ENCODE measurements around the gene RNF113B. TPM values are rescaled to one million over a fixed set of nuclear protein-coding genes. Genes with fewer than 3 reads are reported as not detected.

Gene RNF113B
- not detected for polyA plus RNA-seq (ENCODE audit: insufficient read length in 12 of 12)
- long read RNA-seq, donor 1, result 0 reads
- long read RNA-seq, donor 2, result 0 reads
- long read RNA-seq, donor 3, result 0 reads
- long read RNA-seq, donor 4, result 0 reads
- long read RNA-seq, donor 5, result 0 reads
- long read RNA-seq, donor 6, result 0 reads
- long read RNA-seq, donor 7, result 0 reads
- long read RNA-seq, donor 8, result 0 reads
- long read RNA-seq, donor 9, result 0 reads
- long read RNA-seq, donor 10, result 0 reads
- long read RNA-seq, donor 11, result 0 reads

DNA sequence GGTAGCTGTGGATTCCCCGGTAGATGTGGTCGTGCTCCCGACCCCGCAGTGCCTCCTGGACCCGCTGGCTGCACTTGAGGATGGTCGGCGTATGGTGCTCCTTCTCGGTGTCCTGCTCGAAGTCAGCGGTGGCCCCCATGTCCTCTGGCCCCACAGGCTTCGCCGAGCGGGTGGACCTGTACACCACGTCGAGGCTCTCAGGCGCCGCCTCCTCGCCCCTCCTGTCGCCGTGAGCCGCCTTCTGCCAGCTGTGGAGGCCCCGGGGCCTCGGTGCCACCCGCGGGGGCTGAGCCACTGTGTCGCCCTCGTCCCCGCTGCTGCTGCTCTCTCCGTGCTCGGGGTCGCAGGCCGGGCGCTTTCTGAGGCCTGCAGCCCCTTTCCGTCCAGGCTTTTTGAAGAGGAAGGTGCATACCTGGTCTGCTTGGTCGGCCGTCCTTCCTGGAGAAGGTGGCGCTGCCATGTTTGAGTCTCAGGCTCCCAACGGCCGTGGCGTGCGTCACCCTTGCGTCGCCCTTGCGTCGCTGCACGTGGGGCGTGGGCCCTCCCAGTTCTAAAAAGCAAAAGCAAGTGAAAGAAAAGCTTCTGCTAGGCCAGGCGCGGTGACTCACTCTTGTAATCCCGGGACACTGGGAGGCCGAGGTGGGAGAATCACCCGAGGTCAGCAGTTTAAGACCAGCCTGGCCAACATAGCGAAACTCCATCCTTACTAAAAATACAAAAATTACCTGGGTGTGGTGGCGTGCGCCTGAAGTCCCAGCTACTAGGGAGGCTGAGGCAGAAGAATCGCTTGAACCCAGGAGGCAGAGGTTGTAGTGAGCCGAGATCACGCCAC, at the start of gene RNF113B:
Gene RNF113B, minus strand, starts transcription at position 493 of the 832 bp plus-strand sequence. Its CDS starts 33 bp downstream, at position 460.
- no peak for DNase-seq

DNA sequence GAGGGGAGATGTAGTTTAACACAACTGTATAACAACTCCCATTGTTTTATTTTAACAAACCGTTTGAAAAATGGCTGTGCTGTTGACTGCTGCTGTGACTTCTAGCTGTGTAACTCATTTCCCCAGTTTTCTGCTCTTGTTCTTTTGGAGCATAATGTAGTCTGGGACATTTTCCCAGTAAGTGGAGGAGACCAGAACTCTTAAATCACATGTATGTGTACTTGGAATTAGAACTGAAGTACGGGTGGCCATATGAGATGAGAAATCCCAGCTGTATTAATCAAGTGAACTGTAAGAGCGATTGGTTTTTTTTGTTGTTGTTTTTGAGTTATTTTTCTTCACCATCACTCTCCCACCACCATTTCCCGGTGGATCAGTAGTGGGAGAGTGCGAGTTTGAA, 49.4 kb upstream of the RNF113B start:
- peak; percentile 59 for DNase-seq

DNA sequence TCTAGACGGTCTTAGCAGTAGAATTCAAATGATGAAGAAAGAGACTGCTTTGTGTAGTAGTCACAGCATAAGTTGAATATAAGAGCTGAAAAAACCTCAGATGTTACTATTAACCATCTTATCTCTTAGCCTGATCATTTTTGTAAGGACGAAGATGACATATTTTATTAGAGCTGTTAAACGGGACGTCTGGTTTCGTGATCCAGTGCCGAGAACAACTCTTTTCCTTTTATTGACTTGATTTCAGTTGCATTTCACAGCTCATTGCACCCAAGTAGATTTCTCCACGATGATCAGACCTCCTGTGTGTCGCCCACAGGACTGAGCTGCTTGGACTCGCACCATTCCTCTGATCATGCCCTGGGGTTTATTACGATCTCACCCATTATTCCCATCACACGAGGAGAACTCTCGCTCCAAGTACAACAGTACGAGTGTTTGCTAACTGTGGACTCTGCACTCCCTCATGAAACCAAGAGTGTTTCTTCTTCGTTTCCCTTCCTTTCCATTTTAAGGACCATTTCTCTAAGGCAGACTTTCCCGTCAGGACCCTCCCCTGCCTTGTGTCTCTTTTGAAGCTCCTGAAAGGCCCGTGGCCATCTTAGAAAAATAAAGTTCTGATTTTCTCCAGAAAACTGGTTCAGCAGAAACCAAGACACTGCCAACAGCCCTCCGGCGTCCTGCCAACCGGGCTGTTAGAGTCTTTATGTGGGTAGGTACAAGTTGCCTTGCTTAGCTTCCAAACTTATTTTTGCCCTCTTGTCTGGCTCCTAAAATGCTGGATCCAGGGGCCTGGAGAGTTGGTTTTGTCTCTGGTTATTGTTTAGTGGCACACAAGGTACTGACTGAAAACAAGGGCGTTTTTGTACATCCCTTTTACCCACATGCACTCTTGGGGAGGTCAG, 48.2 kb upstream of the RNF113B start:
- DNase-seq, result no peak

DNA sequence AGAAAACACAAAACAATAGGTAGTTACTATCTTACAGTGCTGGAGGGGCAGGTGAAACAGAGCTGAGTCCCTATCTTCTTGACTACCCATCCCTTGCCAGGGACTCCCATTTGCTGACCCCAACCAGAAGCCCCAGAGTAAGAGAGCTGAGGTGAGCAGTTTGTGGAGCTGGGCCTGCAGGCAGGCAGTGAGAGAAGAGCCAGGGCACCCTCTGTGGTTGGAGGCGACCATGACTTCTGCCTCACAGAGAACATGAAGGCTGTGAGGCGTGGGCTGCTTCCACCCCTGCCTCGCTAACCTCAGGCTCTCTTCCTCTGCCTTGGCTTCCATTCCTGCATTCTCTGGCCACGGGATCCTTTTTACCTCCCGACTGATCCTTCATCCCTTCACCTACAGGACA, 47.5 kb upstream of the RNF113B start:
- DNase-seq, result no peak

DNA sequence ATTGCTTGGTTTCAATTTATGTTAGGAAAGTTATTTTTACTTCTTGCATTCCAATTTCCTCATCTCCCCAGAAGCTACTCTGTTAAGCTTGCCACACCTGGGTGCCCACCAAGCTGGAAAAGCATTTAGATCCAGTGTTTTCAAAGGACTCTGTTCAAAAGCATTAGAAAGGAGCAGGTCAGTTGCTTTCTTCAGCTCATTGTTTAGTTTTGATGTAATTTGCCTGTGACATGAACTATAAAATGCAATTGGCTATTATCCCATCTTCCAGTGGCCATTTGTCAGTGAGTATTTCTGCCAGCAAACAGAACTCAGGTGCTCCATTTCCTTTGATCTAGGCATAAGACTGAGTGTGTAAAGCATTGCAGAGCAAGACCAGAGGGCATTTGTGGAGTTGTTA, 46.7 kb upstream of the RNF113B start:
- no peak for DNase-seq

DNA sequence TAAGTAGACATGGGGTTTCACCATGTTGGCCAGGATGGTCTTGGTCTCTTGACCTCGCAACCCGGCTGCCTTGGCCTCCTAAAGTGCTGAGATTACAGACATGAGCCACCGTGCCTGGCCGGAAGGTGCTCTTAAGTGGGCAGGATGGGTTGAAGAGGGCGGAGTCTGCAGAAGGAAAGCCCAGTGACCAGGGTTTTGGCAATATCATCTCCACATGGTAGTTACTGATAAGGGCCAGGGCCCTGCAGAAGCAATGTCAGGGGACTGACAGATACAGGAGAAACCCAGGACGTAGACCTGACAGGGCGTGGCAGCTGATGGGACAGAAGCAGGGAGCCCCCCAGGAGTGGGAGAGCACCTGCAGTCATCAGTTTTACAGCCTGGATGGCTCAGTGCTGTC, 45.7 kb upstream of the RNF113B start:
- DNase-seq, result no peak

DNA sequence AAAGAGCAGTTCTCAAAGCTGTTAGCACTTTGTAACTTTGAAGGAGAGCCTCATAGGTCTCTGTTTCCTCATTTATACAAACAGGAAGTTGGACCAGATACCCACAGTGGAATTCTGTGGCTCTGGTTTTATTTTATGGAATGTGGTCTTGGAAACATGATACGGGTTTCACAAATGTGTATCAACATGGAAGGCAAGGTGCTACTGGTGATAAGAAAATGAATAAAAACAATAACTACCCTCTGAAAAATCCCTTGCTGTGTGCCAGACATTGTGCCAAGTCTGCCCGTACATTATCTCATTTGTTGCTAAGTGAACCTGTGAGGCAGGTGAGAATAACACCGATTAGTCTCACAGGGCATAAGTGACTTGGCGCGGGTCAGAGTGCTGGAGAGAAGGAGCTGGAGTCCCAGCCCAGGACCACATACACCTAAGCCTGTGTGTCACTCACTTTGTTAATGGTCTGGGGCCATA, 45.0 kb upstream of the RNF113B start:
- DNase-seq, result no peak

DNA sequence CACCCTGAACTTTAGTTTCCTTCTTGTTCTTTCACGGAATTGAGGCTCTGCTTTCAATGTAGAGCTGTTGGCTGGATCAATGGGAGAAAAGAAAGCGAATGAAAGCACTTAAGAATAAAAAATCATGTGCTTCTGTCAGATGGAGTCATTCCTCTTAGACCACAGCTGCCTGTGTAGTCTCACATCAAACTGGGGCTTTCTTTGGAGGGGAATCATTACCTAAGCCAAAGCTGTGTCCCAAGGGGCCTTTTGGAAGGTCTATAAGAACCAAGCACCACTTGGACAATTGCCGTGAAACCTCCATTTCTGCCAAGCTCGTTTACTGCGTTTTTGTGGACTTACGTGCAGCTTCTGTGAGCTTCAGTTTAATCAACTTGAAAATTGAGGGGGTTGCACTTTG, 44.2 kb upstream of the RNF113B start:
- peak; percentile 46 for DNase-seq

DNA sequence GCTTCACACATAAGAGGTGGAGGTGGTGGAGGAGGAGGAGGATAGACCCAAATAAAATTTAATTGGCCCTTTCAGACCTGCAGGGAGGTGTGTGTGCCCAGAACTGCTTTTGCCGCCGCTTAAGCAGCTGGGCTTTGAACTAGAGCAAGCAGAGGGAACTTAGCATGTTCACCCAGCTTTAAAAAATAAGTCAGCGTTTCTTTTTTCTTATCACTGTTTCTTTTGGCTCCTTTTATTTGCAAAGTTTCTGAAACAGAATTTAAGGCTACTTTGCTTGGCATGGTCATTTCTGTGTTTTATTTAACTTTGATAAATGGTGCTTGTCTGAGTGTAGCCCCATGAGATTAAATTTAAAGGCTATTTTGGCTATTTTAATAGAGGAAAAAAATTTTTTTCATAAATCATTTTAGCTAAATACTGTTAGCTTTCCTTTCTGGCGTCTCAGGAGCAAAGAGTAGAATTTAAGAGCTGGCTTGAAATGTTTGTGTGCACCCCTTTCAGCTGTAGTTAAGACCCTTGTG, 43.3 kb upstream of the RNF113B start:
- DNase-seq, result no peak

DNA sequence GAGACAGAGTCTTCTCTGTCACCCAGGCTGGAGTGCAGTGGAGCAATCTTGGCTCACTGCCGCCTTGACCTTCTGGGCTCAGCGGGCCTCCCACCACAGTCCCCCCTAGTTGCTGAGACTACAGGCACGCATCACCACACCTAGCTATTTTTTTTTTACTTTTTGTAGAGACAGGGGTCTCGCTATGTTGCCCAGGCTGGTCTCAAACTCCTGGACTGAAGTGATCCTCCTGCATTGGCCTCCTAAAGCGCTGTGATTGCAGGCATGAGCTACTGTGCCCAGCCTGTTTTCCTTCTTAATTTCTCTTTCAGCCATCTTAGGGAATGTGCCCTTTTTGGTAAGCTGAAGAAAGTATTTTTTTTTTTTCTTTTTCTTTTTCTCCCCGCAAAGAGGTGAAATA, 42.6 kb upstream of the RNF113B start:
- DNase-seq, result no peak

DNA sequence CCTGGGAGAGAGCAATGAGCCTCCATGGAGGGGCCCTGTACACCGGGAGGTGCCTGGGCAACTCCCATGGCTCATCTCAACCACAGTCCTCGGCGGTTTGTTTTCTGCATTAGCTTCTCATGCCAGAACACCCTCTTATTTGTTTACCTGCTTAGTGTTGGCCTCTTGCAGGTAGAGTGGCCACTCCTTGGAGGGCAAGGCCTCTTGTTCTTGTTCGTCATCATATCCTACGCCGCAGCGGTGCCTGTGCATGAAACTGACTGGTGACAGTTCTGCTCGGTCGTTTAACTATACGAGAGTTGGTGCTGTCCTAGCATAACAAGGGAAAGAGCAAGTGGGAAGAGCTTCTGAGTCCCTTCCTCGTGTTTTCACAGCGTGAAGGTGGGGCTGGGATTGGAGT, 40.5 kb upstream of the RNF113B start:
- no peak for DNase-seq

DNA sequence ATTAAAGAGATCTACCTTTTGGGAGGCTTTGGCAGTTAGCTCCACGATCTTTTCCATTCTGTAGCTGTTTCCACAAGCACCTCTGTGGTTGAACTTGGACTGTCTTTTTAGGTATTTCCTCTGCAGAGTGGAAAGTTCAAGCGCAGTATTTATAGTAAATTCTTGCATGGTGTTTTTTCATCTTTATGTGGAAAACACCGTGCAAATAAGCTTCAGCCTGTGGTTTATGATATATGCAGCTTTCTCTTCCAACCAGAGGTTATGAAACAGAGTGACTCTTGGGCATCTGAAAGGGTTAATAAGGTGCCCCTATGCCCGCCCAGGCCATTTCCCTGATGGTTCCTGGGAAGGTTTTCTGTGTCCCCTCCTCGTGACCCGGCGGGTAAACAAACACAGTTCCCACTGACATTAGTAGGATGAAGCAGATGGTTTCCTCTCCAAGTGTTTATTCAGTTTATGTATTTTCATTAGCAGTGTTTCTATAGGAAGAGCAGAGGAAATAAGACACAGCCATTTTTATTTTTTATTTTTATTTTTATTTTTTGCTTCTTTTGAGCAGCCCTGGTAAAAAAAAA, 39.7 kb upstream of the RNF113B start:
- no peak for DNase-seq

DNA sequence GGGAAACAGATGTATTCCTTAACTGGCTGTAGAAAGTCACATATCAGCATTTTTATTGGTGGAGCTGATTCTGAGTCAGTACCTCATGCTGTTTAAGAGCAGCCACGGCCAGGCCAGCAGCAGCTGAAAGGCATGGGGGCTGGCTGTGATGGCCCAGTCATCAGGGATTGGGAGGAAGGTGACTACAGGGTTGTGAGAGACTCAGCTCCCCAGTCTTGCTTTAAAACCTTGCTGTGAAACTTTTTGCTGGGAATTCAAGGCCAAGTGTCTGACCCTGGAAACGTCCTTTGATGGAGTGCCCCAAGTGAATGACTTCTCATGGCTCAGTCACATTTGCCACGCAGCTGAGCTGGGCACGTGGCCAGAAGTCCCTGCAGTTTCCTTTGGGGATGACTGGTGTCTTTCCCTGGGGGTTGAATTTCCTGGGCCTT, 39.1 kb upstream of the RNF113B start:
- DNase-seq, result no peak

DNA sequence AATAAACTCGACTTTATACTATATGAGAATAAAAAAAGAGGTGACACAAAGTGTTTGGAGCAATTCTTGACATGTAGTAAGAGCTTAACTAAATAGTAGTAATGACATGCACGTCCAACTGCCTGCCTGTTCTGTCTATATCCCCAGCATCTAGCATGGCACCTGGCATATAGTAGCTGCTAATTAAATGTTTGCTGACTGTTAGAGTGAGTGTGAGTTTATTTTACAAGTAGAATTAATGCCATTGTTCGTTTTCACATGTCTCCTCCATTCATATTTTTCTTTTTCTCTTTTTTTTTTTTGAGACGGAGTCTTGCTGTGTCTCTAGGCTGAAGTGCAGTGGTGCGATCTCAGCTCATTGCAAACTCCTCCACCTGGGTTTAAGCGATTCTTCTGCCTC, 38.4 kb upstream of the RNF113B start:
- no peak for DNase-seq

DNA sequence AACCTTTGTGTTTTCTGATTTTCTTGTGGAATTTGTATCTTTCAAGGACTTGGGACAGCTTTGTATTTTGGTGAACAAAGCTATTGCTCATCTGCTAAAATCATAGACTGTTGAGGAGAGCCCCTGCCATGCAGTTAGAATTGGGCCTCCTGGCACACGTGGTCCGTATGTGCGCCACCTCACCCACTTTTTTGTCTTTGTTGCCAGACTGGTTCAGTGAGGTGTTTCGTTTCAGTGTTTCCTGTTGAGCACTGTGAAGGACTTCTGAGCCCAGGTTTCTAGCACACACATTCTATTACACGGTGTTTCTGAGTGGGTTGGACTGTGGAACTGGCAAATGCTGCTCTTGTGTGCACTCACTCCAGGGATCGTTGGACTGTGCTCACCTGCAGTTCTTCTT, 37.6 kb upstream of the RNF113B start:
- DNase-seq, result no peak

DNA sequence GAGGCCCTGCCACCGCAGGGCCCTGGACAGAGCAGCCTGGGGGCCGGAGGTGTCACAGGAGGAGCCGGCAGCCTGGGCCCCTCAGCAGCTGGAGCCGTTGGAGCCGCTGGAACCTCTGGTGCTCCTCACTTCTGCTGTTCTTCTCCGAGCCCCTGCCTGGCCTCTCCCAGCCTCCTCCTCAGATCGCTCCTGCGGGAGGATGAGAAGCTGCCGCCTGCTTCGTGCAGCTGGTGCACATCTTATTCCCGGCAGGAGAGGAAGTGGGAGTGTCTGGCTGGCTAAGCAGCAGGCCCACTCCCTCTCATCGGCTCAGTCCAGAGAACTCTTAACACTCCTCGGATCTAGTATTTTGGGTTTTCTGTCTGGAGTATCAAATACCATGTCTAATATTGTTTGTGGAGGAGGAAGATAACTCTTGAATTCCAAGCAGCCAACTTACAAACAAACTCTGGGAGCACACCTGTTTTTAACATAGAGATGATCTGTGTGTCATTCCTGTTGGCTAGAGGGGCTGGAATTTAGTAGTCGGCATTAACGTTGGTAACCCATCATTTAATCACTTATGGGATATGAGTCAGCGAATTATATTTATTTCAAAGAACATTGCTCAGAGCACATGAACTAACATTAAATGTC, 37.1 kb upstream of the RNF113B start:
- peak; percentile 37 for DNase-seq

DNA sequence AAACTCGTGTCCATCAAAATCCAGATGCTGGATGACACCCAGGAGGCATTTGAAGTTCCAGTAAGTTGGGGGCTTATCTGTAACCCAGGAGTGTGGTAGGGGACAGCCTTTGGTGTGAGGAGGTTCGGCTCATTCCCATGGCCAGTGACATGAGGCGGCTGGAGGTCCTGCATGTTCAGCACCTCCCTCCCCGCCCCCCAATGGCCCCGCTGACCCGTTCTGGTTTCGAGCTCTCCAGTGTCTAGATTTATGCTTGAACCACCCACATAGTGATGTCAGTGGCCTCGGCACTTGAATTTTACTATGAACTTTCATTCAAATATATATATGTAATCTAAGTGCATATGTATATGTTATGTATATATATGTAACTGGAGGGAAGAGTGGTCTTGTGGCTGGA, 36.3 kb upstream of the RNF113B start:
- no peak for DNase-seq

DNA sequence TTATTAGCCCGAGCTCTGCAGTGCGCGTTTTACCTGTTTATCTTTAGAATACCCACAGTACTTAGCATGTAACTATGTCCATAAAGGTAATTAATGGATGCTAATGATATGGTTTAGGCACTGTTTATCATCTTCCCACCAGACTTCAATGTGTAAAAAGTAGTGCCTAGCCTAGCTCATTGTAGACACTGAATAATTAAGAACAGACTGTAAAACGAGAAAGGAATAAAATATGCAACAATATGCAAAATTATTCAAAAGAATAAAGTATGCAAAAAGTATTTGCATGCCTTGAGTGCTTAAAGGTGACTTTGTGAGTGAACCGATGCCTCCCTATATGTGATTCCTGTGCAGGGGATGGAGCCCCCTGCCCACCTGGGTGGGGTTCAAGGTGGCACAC, 35.7 kb upstream of the RNF113B start:
- DNase-seq, result no peak

DNA sequence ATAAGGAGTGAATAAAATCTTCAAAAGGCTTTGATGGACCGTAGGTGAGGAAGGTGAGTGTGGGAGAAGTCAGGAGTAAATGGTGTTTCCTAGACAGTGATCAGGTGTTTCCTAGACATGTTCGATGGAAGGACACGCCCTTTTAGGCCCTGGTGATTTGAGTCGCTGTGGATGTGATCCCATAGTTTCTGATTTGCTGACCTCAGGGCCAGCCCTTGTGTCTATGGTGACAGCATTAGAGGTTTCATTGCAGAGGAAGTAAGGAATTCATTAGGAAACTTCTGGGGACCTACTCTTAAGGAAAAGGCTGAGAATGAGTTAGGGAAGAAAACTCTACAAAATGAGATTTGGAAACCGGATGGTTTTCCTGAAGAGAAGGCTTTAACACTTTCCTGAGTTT, 31.5 kb upstream of the RNF113B start:
- no peak for DNase-seq

DNA sequence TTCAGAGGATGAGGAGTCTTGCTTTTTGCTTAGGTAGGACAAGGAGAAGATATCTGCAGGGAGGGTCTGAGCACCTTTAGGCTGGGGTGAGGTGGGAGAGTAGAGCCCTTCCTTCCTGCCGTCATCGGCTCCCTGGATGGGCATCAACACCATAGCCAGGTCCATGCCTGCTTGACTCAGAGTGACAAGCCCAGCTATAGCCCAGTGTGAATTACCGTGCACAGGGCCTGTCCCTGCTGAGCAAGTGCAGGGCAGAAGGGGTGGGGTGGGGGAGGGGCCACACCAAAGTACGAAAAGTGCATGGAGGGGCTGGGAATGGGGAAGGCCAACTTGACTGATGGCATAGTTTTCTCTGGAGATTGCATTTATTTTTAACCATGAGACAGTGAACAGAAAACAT, 30.3 kb upstream of the RNF113B start:
- no peak for DNase-seq

DNA sequence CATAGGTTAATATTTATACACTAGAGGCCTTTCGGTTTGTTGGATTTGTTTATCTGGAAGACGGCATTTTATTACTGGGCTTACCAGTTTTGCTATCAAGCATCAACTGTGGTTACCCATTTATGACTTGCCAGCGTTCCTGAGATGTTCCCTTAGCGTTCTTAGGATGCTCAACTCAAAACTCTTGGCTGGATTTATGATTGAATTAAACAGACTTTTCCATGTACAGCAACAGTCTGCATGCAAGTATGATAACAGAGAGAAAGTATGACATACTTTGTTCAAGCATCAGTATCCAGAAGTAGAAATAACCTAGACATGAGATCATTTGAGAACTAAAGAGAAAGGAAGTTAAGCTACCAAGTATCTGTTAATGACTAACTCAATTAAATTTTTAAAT, 29.9 kb upstream of the RNF113B start:
- no peak for DNase-seq

All from muscle of arm (tissue), 14 donors.